GM21390 (cell line): ENCODE results near the gene CCP110.
A peak's percentile ranks its signal among the peaks of the same experiment; 100 is the strongest.
"Not testable (repeated sequence)": the region's sequence is repeated elsewhere in the genome, so short reads cannot be mapped to it uniquely, and the experiment has no call there.

ENCODE experiments used
- ATAC-seq: cut with Tn5 transposase; IDR thresholded peaks from one replicate; pipeline ENCODE4 v1.9.1; 2021; ENCODE audit not compliant: unreplicated experiment

Gene CCP110

DNA sequence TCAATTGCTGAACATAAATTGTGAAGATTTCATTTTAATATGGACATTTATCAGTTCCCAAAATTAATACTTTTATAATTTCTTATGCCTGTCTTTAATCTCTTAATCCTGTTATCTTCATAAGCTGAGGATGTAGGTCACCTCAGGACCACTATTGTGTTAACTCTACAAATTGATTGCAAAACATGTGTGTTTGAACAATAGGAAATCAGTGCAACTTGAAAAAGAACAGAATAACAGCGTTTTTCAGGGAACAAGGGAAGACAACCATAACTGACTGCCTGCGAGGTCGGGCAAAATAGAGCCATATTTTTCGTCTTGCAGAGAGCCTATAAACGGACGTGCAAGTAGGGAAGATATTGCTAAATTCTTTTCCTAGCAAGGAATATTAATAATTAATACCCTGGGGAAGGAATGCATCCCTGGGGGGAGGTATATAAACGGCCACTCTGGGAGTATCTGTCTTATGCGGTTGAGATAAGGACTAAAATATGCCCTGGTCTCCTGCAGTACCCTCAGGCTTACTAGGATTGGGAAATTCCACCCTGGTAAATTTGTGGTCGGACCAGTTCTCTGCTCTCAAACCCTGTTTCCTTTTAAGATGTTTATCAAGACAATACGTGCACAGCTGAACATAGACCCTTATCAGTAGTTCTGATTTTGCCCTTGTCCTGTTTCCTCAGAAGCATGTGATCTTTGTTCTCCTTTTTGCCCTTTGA, 19.7 kb downstream of the CCP110 start:
- ATAC-seq: not testable (repeated sequence)

DNA sequence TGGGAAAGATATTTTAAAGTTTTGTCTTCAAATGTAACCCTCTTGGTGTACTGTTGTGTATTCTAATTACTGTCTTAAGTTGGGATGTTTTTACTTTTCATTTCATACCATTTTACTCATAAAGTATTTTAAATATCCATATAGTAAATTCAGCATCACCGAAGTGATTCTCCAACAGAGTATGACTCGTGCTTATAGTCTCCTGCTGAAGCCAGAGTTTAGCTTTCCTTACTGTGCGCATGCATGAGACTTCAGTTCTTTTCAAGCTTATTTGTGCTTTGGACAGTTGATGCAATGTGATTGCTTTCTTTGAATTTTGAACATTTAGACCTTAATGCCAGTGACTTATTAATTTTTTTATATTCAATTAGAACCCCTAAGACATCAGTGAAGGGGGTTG, 24.4 kb downstream of the CCP110 start:
- ATAC-seq: no peak

DNA sequence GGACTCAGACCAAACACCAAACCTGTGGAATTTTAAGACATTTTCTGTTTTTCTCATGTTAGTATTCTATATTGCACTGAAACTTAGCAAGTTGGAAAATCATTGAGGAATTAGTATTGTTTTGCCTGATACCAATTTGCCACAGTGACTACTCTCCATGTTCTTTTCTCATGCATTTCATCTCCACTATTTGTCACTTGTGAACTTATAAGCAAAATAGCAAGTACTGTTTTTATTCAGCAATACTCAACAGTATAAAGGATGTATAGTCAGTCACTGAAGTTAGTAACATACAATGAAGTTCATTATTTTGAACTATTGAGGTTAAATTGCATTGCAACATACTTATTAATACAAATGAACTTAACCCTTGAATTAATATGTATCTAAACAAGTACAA, 25.9 kb downstream of the CCP110 start:
- ATAC-seq: no peak

DNA sequence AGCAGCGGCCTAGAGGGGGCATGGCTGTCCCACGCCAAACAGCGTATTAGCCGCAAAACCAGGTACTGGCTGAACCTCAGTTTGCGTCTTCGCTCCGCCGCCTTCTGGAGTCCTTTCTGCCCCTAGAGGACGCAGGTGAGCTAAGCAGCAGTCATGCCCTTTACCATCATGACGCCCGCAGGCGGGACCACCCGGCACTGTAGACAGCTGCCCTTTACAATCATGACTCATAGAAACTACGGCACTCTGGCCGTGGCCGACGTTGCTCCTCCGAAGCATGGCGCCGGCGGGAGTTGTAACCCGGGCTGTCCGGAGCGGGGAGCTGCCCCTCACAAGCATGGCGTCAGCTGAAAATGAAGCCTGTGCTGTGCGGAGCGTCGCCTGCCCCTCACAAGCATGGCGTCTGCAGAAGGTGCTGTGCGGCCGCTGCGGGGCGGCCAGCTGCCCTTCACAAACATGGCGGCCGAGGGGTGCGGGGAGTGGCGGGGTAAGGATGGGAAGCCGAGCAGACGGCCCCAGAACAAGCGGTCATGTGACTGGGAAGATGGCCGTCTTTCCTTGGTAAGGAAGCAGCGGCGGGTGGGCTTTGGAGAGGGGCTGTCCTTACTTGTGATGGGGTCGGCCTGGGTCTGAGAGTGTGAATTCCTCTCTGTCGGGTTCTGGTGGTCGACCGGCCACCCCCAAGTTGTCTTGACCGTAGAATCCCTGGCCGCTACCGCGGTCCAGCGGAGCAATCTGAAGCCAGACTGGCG, 31.6 kb downstream of the CCP110 start, which contains the start of gene VPS35L:
VPS35L (plus strand) TSS at position 518 of the 752 bp plus-strand sequence; CDS start at position 545, 27 bp downstream.
- ATAC-seq: peak; percentile 95

DNA sequence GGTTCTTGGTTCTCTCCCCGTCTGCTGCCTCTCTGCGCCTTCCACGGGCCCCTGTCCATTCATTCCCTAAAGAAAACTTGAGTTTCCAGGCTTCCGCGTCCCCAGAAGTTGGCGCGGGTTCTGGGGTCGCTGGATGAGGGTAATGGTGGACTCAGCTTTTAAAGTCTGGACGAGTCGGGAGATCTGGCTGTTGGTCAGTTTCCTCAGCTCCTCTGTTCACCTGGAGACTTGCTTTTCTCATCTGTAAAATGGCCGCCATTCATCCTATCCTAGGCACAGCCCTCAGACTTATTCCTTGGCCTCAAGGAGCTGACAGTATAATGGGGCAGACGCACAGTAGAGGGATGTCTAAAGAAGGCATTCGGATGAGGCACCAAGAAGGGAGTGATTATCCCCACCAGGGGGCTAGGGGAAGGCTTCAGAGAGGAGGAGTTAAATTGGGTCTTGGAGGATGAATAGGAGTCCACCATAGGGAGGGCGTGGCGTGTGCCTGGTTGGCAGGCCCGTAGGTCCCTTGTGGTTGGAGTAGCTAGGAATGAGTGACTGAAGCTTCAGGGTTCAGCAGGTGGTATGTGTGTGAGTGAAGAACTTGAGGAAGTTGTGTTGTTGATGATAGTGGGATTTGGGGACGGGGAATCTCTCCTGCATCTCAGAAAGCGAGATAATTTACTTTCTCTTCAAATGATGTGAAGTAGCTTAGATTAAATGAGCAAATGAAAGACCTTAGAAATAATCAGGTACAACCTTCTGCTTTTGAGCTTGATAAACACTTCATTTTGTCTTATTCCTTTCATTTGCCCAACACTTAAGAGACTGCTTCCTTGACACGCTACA, 32.4 kb downstream of the CCP110 start:
- ATAC-seq: no peak

DNA sequence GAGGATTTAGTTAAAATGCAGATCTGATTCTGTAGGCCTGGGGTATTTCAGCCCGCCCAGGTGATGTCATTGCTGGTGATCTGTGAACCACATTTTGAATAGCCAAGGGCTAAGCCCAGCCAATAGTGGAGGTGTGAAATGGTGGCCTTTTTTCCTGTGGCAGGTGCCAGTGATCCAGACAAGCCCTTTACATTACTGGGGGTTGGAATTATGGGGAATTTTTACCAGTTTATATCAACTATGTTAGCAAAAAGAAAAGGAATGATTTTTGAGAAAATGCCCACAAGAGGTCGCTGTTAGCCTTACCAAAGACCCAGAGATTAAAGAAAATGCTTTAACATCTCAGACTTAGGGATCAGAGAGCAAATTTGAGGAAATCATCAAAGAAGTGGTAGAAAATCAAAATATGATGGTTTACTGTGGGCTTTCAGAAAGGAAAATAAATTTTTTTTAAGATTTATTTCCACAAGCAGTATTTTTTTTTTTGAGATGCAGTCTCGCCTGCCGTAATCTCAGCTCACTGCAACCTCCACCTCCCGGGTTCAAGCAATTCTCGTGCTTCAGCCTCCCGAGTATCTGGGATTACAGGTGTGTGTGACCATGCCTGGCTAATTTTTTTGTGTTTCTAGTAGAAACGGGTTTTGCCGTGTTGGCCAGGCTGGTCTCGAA, 35.6 kb downstream of the CCP110 start:
- no peak for ATAC-seq

DNA sequence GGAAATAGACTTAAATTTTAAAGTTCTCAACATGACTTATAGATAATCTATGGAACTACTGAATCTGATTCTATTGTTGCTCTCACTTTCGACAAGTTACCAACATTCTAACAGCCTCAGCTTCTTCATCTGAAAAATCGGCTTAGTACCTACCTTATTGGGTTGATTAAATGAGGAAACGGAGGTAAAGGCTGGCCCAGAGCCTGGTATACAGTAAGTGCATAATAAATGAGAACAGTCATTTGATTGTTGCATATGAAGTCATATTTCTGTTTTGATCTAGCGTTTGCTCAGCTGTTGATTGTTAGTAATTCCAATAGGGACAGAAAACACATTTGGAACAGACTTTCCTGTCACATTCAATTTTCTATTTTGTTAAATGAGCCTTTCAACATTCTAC, 36.3 kb downstream of the CCP110 start:
- ATAC-seq: no peak

DNA sequence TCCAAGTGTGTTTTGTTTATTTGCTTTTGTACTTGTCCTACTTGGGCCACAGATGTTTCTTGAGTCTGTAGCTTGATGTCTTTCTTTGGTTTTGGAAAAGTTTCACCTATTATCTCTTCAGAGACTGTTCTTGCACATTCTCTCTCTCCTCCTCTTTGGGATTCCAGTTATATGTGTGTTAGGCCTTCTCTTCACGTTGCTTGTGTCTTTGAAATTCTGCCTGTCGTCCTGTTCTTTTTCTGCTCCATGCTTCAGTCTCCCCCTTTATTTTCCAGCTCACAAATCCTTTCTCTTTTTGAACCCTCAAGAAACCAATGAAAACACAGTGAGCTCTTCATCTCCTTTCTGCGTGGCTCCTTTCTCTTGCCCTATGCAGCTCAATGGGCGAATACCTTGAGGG, 39.6 kb downstream of the CCP110 start:
- no peak for ATAC-seq

DNA sequence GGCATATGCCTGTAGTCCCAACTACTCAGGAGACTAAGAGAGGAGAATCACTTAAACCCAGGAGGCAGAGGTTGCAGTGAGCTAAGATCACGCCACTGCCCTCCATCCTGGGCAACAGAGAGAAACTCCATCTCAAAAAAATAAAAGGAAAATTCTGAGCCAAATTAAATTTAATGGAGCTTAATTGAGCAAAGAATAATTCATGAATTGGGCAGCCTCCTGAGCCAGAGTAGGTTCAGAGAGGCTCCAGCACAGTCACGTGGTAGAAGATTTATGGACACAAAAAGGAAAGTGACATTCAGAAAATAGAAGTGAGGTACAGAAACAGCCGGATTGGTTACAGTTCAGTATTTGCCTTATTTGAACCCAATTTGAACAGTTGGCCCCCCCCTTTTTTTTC, 42.6 kb downstream of the CCP110 start:
- no peak for ATAC-seq

DNA sequence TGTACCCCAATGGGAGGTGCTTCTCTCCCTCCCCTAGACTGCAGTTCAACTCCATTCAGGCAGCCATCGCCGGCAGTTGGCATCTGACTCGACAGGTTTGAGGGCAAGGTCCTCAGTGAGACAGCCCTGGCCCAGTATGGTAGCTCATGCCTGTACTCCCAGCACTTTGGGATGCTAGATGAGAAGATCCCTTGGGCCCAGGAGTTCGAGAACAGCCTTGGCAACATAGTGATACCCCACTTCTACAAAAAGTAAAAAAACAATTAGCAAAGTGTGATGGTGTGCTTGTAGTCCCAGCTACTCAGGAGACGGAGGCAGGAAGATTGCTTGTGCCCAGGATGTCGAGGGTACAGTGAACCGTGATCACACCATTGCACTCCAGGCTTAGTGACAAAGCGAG, 43.8 kb downstream of the CCP110 start:
- no peak for ATAC-seq

DNA sequence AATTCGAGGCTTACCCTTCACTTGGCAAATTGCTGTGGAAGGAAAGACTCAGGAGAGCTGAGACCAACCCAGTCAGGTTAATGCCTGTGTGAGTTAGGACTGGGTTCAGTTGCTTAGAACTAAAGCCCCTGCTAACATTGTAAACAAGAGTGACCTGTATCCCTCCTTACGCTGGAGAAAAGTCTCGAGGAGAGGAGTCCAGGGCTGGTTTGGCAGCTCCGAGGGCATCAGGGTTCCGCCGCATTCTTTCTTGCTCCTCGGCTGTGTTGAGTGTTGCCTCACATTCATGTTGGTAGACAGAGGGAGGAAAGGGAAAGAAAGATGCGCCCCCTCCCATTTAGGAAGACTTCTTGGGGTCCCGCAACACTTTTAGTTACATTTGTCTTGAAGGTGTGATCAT, 50.3 kb downstream of the CCP110 start:
- ATAC-seq: no peak

DNA sequence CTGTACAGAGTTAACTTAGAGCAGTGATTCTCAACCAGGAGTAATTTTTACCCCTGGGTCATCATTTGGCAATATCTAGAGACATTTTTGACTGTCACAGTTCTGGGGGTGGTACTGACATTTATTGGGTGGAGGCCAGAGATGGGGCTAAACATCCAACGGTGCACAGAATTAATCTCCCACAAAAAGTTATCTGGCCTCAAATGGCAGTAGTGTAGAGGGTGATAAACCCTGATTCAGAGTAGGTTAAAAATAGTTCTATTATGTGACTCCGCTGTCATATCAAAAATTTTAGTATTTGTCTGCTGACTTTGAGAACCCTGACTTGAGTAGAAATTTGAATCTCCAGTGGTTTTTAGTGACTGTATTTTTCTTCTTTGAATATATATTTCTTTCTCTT, 50.9 kb downstream of the CCP110 start:
- ATAC-seq: no peak

DNA sequence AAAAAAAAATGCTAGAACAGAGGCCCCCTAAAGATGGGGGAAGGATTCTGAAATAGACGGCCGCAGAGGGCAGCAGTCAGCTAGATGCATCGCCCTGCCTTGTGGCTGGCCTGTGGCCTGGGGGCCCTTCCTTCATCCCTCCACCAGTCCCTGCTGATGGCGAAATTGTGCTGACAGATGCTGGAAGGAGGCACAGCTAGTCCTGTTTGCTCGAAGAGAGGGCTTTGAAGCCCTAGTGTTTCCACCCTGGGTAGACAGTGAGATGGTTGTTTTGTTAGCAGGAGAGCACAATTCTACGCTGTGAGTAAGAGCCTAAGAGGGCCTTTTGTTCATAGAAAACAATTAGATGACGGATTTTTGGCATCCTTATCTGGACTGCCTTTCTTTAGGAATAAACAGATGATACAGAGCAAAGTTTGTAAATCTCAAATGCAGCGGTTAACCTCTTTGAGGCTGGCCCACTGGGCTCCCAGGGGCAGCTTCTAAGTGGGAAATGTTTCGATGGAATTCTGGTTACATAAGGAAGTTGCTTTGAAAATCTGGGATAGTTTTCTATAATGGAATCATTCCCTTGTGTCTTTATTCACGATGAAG, 54.7 kb downstream of the CCP110 start:
- no peak for ATAC-seq

DNA sequence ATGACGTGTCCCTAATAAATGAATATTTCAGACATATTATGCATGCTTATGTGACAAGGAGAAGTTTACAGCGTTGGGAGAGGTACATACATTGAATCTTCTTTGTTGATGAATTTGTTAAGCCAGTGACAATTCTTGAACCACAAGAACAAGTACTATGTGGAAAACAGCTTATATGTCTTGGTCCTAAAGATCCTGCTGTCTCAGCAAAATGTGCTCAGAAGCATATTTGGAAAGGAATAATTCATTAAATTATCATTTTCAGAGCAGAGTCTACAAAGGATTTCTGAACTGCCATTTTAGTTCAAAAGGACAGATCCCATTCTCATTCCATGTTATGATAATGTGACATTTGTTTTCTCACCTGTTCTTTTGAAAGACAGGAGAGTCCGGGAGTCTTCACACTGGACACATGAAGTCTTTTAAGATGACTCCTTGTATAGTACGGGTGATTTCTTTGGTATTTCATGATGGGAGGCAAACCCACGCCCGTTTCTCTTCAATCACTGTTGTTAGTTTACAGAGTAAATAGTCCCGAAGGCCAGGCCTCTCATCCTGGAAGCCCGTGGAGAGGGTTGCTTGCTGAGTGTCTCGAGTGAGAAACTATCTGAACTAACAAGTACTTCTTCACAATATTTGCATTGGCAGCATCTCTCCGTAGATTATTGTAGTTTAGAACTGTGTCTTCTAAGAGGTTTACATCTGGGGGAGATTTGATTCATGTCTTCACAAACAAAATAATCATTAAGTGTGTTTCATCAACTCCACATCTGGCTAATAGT, 58.5 kb downstream of the CCP110 start:
- no peak for ATAC-seq

DNA sequence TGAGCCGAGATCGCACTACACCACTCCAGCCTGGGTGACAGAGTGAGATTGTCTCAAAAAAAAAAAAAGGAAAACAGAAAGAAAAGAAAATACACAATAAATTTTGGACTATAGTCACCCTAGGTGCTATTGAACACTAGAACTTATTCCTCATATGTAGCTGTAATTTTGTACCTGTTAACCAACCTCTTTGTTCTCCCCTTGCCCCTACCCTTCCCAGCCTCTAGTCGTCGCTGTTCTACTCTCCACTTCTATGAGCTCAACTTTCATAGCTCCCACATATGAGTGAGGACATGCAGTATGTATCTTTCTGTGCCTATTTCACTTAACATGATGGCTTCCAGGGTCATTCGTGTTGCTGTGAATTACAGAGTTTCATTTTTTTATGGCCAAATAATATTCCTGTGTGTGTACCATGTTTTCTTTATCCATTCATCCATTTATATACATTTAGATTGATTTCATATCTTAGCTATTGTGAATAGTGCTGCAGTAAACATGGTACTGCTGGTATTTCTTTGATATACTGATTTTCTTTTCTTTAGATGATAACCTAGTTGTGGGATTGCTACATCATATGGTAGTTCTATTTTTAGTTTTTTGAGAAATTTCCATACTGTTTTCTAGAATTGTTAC, 60.0 kb downstream of the CCP110 start:
- ATAC-seq: no peak

DNA sequence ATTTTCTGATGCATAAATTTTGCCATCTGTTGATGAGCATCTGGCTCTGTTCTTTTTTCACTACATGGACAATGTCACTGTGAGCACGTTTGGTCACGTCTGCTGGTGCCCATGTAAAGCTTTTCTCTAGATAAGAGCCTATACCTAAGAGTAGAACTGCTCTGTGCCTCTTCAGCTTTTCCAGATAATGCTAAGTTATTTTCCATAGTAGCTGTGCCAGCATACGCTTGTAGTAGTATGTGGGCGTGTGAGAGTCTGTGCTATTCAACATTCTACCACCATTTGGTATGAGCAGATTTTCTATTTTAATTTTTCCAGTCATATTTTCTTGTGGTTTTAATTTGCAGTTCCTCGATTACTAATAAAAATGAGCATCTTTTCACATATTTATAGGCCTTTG, 64.9 kb downstream of the CCP110 start:
- no peak for ATAC-seq

DNA sequence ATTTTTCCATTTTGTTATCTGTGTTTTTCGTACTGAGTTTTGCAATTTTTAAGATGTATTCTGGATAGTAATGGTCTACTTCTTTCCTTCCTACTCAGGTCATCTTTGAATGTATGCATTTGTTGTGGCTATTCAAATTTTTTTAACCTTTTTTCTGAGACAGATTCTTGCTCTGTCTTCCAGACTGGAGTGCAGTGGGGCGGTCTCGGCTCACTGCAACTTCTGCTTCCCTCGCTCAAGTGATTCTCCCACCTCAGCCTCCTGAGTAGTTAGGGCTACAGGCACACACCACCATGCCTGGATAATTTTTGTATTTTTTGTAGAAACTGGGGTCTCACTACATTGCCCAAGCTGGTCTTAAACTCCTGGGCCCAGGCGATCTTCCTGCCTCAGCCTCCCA, 65.4 kb downstream of the CCP110 start:
- ATAC-seq: no peak

DNA sequence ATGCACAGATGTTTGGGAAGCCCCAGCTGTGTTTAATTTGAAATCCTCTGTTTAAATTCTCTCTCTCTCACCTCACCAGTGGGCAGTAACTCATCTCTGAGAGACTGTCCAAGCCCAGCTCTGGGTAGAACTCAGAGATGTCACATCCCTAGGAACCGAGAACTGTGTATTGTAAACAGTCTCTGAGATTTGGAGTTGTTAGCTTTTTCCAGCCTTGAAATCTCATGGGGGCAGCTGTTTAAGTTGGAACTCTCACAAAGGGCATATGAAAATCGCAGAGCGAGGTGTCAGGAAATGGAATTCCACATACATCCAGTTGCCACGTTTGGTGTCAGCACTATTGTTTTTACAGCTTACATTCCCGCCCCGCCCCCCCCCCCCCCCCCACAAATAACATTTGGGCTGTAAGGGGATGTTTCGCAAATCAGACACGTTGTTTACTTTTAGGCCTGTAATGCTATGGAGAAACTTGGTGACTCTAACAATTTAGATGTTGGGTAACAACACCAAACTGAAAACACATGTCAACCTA, 66.1 kb downstream of the CCP110 start:
- no peak for ATAC-seq

DNA sequence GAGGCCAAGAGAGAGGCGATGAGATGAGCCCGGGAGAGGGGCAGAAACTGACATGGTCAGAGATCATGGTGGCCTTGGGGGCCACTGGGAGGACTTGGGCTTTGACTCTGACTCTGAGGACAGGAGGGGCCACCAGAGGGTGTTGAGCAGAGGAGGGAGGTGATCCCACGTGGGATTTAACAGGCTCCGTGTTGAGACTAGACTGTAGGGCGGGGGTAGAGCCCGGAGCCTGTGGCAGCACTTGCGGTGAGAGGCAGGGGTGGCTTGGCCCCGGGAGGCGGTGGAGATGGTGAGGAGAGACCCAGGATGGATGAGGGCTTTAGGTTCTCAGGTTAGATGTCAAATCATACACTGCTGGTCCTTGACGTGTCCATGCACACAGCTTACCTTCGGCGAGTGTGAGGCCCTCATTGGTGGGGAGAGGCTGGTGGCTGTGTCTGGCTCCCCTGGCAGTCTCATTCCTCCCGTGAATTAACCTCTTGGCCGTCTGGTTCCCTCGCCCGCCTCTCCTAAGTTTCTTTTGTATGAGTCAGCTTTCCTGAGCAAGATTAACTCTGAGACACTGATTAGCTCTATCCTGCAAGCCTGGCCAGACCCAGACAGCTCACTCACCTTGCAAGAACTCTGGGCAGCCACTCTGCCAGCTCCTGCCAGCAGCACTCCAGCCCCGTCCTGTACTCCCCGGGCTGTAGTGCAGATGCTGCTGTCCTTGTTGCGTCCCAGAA, 71.5 kb downstream of the CCP110 start:
- no peak for ATAC-seq
